ENCODE results near the gene C12orf75. TPM values are rescaled to one million over a fixed set of nuclear protein-coding genes. Genes with fewer than 3 reads are reported as not detected.

Gene C12orf75
- total RNA-seq, 2 donors from 2014 or later = 43.7 to 57.0 TPM

- no peaks in the 10 kb centered on the region for H3K36me3 ChIP-seq (ENCODE audit: control insufficient read depth, insufficient read depth, low read length)
- no peak overlapping the region for H3K27ac ChIP-seq (ENCODE audit: low read depth, low read length)
- no peak for TF ChIP-seq CTCF (conservative IDR thresholded peaks at IDR 0.05)
- Mint-ChIP-seq H3K4me1 (no peaks in the 10 kb centered on the region), H3K4me3 (no peak overlapping the region), H3K27ac (no peak overlapping the region), H3K27me3 (ENCODE audit: insufficient read depth) (peaks cover 34% of the 10 kb centered on the region), H3K36me3 (ENCODE audit: low read depth) (no peaks in the 10 kb centered on the region), H3K9me3 (no peaks in the 10 kb centered on the region)
- no peak for DNase-seq
- peaks cover 14% of the 10 kb centered on the region for H3K27me3 ChIP-seq (ENCODE audit: control insufficient read depth, insufficient read depth, low read length, poor library complexity, severe bottlenecking)
- 90 to 92% methylated on average over 2 of the region's 2 CpGs for WGBS, 2 experiments (ENCODE audit: insufficient coverage in 1 of 2, insufficient read length in 1 of 2)
- H3K4me3 ChIP-seq (ENCODE audit: low read length) = no peak overlapping the region
- no peaks in the 10 kb centered on the region for H3K4me1 ChIP-seq (ENCODE audit: control insufficient read depth, insufficient read depth, low read length)
- H3K9ac ChIP-seq (ENCODE audit: extremely low read depth, low read length, poor library complexity, severe bottlenecking) = no peak overlapping the region
- H3K9me3 ChIP-seq (ENCODE audit: control insufficient read depth, low read length) = no peaks in the 10 kb centered on the region
Observed at GRCh38 chr12:105325117-105325516, 5.4 kb upstream of the C12orf75 start.

- Histone ChIP-seq H3K27ac (ENCODE audit: low read depth, low read length) (no peak overlapping the region), H3K36me3 (ENCODE audit: control insufficient read depth, insufficient read depth, low read length) (no peaks in the 10 kb centered on the region), H3K9me3 (ENCODE audit: control insufficient read depth, low read length) (no peaks in the 10 kb centered on the region), H3K4me3 (ENCODE audit: low read length) (no peak overlapping the region), H3K4me1 (ENCODE audit: control insufficient read depth, insufficient read depth, low read length) (no peaks in the 10 kb centered on the region), H3K27me3 (ENCODE audit: control insufficient read depth, insufficient read depth, low read length, poor library complexity, severe bottlenecking) (peaks cover 14% of the 10 kb centered on the region), H3K9ac (ENCODE audit: extremely low read depth, low read length, poor library complexity, severe bottlenecking) (no peak overlapping the region)
- no peak for TF ChIP-seq CTCF (conservative IDR thresholded peaks at IDR 0.05)
- H3K27ac Mint-ChIP-seq = no peak overlapping the region
- H3K27me3 Mint-ChIP-seq (ENCODE audit: insufficient read depth) = peaks cover 35% of the 10 kb centered on the region
- H3K4me3 Mint-ChIP-seq = peak overlapping the region; percentile 64
- WGBS, 2 experiments (ENCODE audit: insufficient coverage in 1 of 2, insufficient read length in 1 of 2) = 48 to 50% methylated on average over 9 of the region's 9 CpGs
- no peaks in the 10 kb centered on the region for H3K9me3 Mint-ChIP-seq
- no peak for DNase-seq
- no peaks in the 10 kb centered on the region for H3K36me3 Mint-ChIP-seq (ENCODE audit: low read depth)
- H3K4me1 Mint-ChIP-seq = peaks cover 13% of the 10 kb centered on the region
Observed at GRCh38 chr12:105329926-105330282, 587 bp upstream of the C12orf75 start.

DNA sequence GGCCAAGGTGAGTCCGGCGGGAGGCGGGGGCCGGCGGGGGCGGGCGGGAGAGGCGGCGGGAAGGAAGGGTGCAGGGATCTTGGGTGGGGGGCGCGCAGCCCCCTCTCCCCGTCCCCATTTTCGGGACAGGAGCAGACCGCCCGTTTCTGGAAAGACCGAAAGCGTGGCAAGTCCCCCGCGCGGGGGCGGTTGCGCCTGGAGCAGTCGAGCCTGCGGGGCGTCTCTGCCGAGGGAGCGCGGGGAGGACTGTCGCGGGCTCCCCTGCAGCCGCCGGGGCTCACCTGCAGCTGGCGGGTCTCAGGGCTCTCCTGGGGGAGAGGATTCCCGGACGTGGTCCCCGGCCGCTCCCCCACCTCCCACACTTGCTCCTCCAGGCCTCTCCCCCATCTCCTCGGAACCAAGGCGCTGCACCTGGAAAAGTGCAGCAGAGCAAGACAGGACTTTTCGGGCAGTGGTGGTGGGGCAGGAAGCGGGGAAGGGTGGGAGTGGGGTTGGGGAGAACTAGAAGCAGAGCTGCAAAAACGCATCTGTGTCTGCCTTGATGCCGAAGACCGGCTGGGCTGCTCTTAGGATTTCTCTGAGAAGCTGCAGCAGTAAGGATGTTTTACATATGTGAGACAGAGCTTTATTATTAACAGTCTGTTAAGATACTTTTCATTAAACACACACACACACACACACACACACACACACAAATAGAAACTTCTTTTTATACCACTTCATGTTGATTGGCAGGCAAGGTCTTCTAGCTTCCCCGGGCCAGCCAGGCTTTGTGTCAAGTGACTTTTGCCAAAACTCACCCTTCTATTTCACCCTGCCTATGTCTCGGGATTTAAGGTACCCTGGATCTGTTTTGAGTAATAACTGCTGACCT, 677 bp downstream of the C12orf75 start:
- no peak overlapping the region for H3K27ac Mint-ChIP-seq
- H3K9me3 Mint-ChIP-seq = no peaks in the 10 kb centered on the region
- Histone ChIP-seq H3K9ac (ENCODE audit: extremely low read depth, low read length, poor library complexity, severe bottlenecking) (peak overlapping the region; percentile 36), H3K27me3 (ENCODE audit: control insufficient read depth, insufficient read depth, low read length, poor library complexity, severe bottlenecking) (peaks cover 14% of the 10 kb centered on the region), H3K36me3 (ENCODE audit: control insufficient read depth, insufficient read depth, low read length) (no peaks in the 10 kb centered on the region), H3K4me1 (ENCODE audit: control insufficient read depth, insufficient read depth, low read length) (no peaks in the 10 kb centered on the region), H3K27ac (ENCODE audit: low read depth, low read length) (no peak overlapping the region), H3K9me3 (ENCODE audit: control insufficient read depth, low read length) (no peaks in the 10 kb centered on the region), H3K4me3 (ENCODE audit: low read length) (peak overlapping the region; percentile 85)
- H3K27me3 Mint-ChIP-seq (ENCODE audit: insufficient read depth) = peaks cover 35% of the 10 kb centered on the region
- WGBS, 2 experiments (ENCODE audit: insufficient coverage in 1 of 2, insufficient read length in 1 of 2) = 0 to 4% methylated on average over 1 to 46 of the region's 46 CpGs
- peak; percentile 77 for DNase-seq
- H3K4me3 Mint-ChIP-seq = peak overlapping the region; percentile 64
- no peaks in the 10 kb centered on the region for H3K36me3 Mint-ChIP-seq (ENCODE audit: low read depth)
- H3K4me1 Mint-ChIP-seq = peaks cover 18% of the 10 kb centered on the region
- TF ChIP-seq CTCF (conservative IDR thresholded peaks at IDR 0.05) = no peak
